Fibroblast of lung (primary cell): ENCODE measurements around the gene HCLS1. TPM values are rescaled to one million over a fixed set of nuclear protein-coding genes. Genes with fewer than 3 reads are reported as not detected.

Experiments
- DNase-seq, 2 donors: peaks; one replicate each; pipeline versions ENCODE4 v3.0.0 to v3.0.0-alpha.2; 2010; ENCODE audit warnings: low read depth in 2 of 2
- H2AFZ ChIP-seq: 2 replicates; pipeline ENCODE4 v1.5.1; 2012; ENCODE audit warnings: low read length, control low read depth, inconsistent platforms
- H3K27ac ChIP-seq: 2 replicates; pipeline ENCODE4 v1.5.1; 2011; ENCODE audit warnings: low read length, control low read depth; ENCODE audit not compliant: insufficient read depth
- H3K27me3 ChIP-seq: 2 replicates; pipeline ENCODE4 v1.5.1; 2011; ENCODE audit warnings: mild to moderate bottlenecking, low read length; ENCODE audit not compliant: control insufficient read depth, insufficient read depth
- H3K36me3 ChIP-seq: 2 replicates; pipeline ENCODE4 v1.5.1; 2011; ENCODE audit warnings: low read length; ENCODE audit not compliant: control insufficient read depth, insufficient read depth
- H3K4me1 ChIP-seq: 2 replicates; pipeline ENCODE4 v1.5.1; 2011; ENCODE audit warnings: low read length; ENCODE audit not compliant: control insufficient read depth, insufficient read depth; ENCODE audit errors: extremely low read depth
- H3K4me2 ChIP-seq: 2 replicates; pipeline ENCODE4 v1.5.1; 2011; ENCODE audit warnings: low read length, control low read depth; ENCODE audit not compliant: insufficient read depth; ENCODE audit errors: extremely low read depth
- H3K4me3 ChIP-seq, 4 experiments: fragments of 200-600 bp in 1 of 4; sonication (generic) in 1 of 4; replicated peaks in 1 of 4; 2 replicates each; pipeline ENCODE4 v1.5.1; 2011 to 2016; ENCODE audit warnings: low read length in 4 of 4, low read depth in 3 of 4, mild to moderate bottlenecking in 3 of 4, control low read depth in 2 of 4, inconsistent platforms in 1 of 4, mixed read lengths in 1 of 4; ENCODE audit not compliant: insufficient read depth in 1 of 4; ENCODE audit errors: control extremely low read depth in 1 of 4
- H3K79me2 ChIP-seq: 2 replicates; pipeline ENCODE4 v1.5.1; 2012; ENCODE audit warnings: mild to moderate bottlenecking, low read length, inconsistent platforms; ENCODE audit not compliant: control insufficient read depth, insufficient read depth
- H3K9ac ChIP-seq: 2 replicates; pipeline ENCODE4 v1.5.1; 2011; ENCODE audit warnings: mild to moderate bottlenecking, low read length, control low read depth; ENCODE audit not compliant: insufficient read depth
- H3K9me3 ChIP-seq: 2 replicates; pipeline ENCODE4 v1.5.1; 2012; ENCODE audit warnings: low read depth, low read length; ENCODE audit not compliant: control insufficient read depth, insufficient read depth
- H4K20me1 ChIP-seq: 2 replicates; pipeline ENCODE4 v1.5.1; 2011; ENCODE audit warnings: low read length; ENCODE audit not compliant: control insufficient read depth, insufficient read depth; ENCODE audit errors: extremely low read depth
- CTCF ChIP-seq, 2 donors: IDR thresholded peaks in 1 of 2; conservative IDR thresholded peaks in 1 of 2; 1 replicate in 1 of 2; 2 replicates in 1 of 2; pipeline ENCODE4 v1.5.1; 2011 to 2012; ENCODE audit warnings: low read length in 2 of 2, control low read depth in 1 of 2, inconsistent platforms in 1 of 2, low read depth in 1 of 2, mild to moderate bottlenecking in 1 of 2
- EZH2 ChIP-seq: IDR thresholded peaks from 2 replicates; pipeline ENCODE4 v1.5.1; 2012; ENCODE audit warnings: low read length, control low read depth, mild to moderate bottlenecking; ENCODE audit errors: missing control alignments
- polyA plus RNA-seq, 2 donors: library from polyadenylated mRNA; depleted of rRNA in 1 of 2; stranded (reverse) in 1 of 2; unstranded in 1 of 2; fragments of >200 nt; gene quantifications; 2 replicates each; pipeline ENCODE4 v1.2.1, GENCODE V29; 2011 to 2012; ENCODE audit warnings: missing spikeins in 1 of 2
- total RNA-seq: library from RNA; depleted of rRNA; stranded (reverse); fragments of >200 nt; gene quantifications from 2 replicates; pipeline ENCODE4 v1.2.1, GENCODE V29; 2014

HCLS1 gene
- total and polyA plus RNA-seq, 2 donors (not counting 1 experiment from before 2014, with no cell fraction given), result 0.66 to 7.7 TPM

- no peaks in the 10 kb centered on the region for H3K9me3 ChIP-seq
- no peak overlapping the region for H3K9ac ChIP-seq
- H3K27me3 ChIP-seq, result no peaks in the 10 kb centered on the region
- H3K4me3 ChIP-seq, result no peak overlapping the region
- H4K20me1 ChIP-seq, result no peaks in the 10 kb centered on the region
- H3K36me3 ChIP-seq, result peaks cover 19% of the 10 kb centered on the region
- H3K4me2 ChIP-seq, result no peak overlapping the region
- no peak overlapping the region for H2AFZ ChIP-seq
- TF ChIP-seq CTCF (conservative IDR thresholded peaks at IDR 0.05 in 1 of 2, IDR thresholded peaks at IDR 0.05 in 1 of 2; ENCODE audit: low read depth in 1 of 2, low read length in 2 of 2) (no peak), EZH2 (no peak)
- no peaks in the 10 kb centered on the region for H3K4me1 ChIP-seq
- H3K27ac ChIP-seq, result no peak overlapping the region
- DNase-seq, result no peak
- H3K79me2 ChIP-seq, result no peaks in the 10 kb centered on the region
Measured at GRCh38 chr3:121665488-121665887, 4.8 kb upstream of the HCLS1 start.

- no peak overlapping the region for H2AFZ ChIP-seq
- no peaks in the 10 kb centered on the region for H3K9me3 ChIP-seq
- H3K4me3 ChIP-seq, result no peak overlapping the region
- no peaks in the 10 kb centered on the region for H4K20me1 ChIP-seq
- no peak overlapping the region for H3K4me2 ChIP-seq
- TF ChIP-seq EZH2 (no peak), CTCF (conservative IDR thresholded peaks at IDR 0.05 in 1 of 2, IDR thresholded peaks at IDR 0.05 in 1 of 2; ENCODE audit: low read depth in 1 of 2, low read length in 2 of 2) (no peak)
- DNase-seq, result no peak
- peaks cover 14% of the 10 kb centered on the region for H3K36me3 ChIP-seq
- no peak overlapping the region for H3K9ac ChIP-seq
- H3K4me1 ChIP-seq, result no peaks in the 10 kb centered on the region
- no peaks in the 10 kb centered on the region for H3K27me3 ChIP-seq
- H3K27ac ChIP-seq, result no peak overlapping the region
- no peaks in the 10 kb centered on the region for H3K79me2 ChIP-seq
Measured at GRCh38 chr3:121663171-121663847, 2.6 kb upstream of the HCLS1 start.

- DNase-seq, result no peak
- Histone ChIP-seq H3K9me3 (no peaks in the 10 kb centered on the region), H3K4me2 (no peak overlapping the region), H3K36me3 (peaks cover 14% of the 10 kb centered on the region), H3K27ac (no peak overlapping the region), H3K27me3 (no peaks in the 10 kb centered on the region), H3K4me3 (no peak overlapping the region), H2AFZ (no peak overlapping the region), H4K20me1 (no peaks in the 10 kb centered on the region), H3K79me2 (no peaks in the 10 kb centered on the region), H3K9ac (no peak overlapping the region), H3K4me1 (no peaks in the 10 kb centered on the region)
- TF ChIP-seq EZH2, result no peak
- TF ChIP-seq CTCF (conservative IDR thresholded peaks at IDR 0.05 in 1 of 2, IDR thresholded peaks at IDR 0.05 in 1 of 2; ENCODE audit: low read depth in 1 of 2, low read length in 2 of 2), result no peak
Measured at GRCh38 chr3:121662742-121663141, 2.0 kb upstream of the HCLS1 start.
